Stimulated activated CD4-positive, alpha-beta T cell treated with anti-CD3 and anti-CD28 coated beads, Interleukin-1b, Interleukin-23, amount 100 ng/mL, for 24 hours (primary cell): ENCODE data around the gene SMAGP.
"Not testable (repeated sequence)": the region's sequence is repeated elsewhere in the genome, so short reads cannot be mapped to it uniquely, and the experiment has no call there.

Source experiments
- DNase-seq, 4 experiments: peaks; one replicate each; pipeline ENCODE4 v3.0.0-alpha.2; 2020; ENCODE audit warnings: low read depth in 4 of 4, low spot score in 1 of 4

The SMAGP gene

GRCh38 chr12:51227112-51227511, 43.1 kb downstream of the SMAGP start:
- DNase-seq = not testable (repeated sequence)

- DNase-seq = no peak
These were observed 44.4 kb downstream of the SMAGP start for GRCh38 chr12:51225771-51226170.

- no peak for DNase-seq
These were observed 45.0 kb downstream of the SMAGP start for GRCh38 chr12:51225234-51225633.

GRCh38 chr12:51224625-51225024, 45.6 kb downstream of the SMAGP start:
- no peak for DNase-seq

GRCh38 chr12:51222461-51222860, 47.8 kb downstream of the SMAGP start:
- DNase-seq = no peak

- DNase-seq = not testable (repeated sequence)
These were observed 50.4 kb downstream of the SMAGP start for GRCh38 chr12:51219857-51220256.

- no peak for DNase-seq
These were observed 50.9 kb downstream of the SMAGP start for GRCh38 chr12:51219322-51219721.

GRCh38 chr12:51218607-51219161, 51.5 kb downstream of the SMAGP start:
- DNase-seq = no peak

- DNase-seq = peak in 2 of 4 experiments; percentile 45
These were observed 52.1 kb downstream of the SMAGP start, which contains the start of gene POU6F1 for GRCh38 chr12:51217968-51218606. Gene POU6F1 (minus strand): TSS chr12:51218062. CDS start chr12:51206836, 11,226 bp downstream.

- DNase-seq = peak in 2 of 4 experiments; percentile 14 to 29
These were observed 52.9 kb downstream of the SMAGP start for GRCh38 chr12:51217133-51217967.

- no peak for DNase-seq
These were observed 53.6 kb downstream of the SMAGP start for GRCh38 chr12:51216642-51217041.

GRCh38 chr12:51214895-51215294, 55.3 kb downstream of the SMAGP start:
- DNase-seq = no peak

GRCh38 chr12:51210690-51211395, 59.4 kb downstream of the SMAGP start:
- no peak for DNase-seq

- no peak for DNase-seq
These were observed 61.0 kb downstream of the SMAGP start for GRCh38 chr12:51209259-51209658.

GRCh38 chr12:51208016-51208660, 62.1 kb downstream of the SMAGP start:
- DNase-seq = no peak

- no peak for DNase-seq
These were observed 64.9 kb downstream of the SMAGP start for GRCh38 chr12:51205350-51205749.

- DNase-seq = no peak
These were observed 67.5 kb downstream of the SMAGP start for GRCh38 chr12:51202718-51203117.

GRCh38 chr12:51200806-51201205, 69.4 kb downstream of the SMAGP start:
- DNase-seq = no peak

- DNase-seq = no peak
These were observed 70.1 kb downstream of the SMAGP start for GRCh38 chr12:51200156-51200555.

- DNase-seq = no peak
These were observed 70.8 kb downstream of the SMAGP start for GRCh38 chr12:51199366-51199945.
